Activated T-cell treated with anti-CD3 and anti-CD28 coated beads for 1 hour (primary cell): ENCODE data around the gene DIAPH3.
"Not testable (repeated sequence)": the region's sequence is repeated elsewhere in the genome, so short reads cannot be mapped to it uniquely, and the experiment has no call there.

Experiments
- DNase-seq: peaks from one replicate; pipeline ENCODE4 v3.0.0-alpha.2; 2020; ENCODE audit warnings: low read depth

DIAPH3 gene

DNA sequence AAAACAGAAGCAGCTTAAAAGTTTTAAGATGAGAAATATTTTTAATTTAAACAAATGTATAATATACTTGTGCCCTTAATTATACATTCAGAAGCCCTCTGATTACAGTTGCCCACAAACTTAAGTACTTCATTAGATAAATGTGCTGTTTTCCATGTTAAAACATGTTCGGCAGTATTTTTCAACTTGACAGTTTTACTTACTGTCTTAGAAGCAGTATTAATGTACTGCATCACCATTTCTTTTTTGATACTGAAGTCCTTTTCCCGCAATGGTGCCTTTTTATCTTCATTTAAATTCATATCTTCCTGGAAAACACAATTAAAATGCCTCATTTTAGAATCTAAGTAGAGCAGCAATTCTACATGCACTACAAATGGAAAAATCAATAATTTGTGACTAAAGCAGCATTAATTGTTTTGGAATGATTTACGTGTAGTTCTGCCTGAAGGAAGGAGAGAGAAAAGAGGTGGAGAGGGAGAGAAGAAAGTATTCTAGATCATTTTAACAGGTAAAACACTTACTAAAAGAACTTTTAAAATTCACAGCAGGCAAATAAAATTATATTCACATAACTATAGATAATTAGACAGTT, 70.2 kb downstream of the DIAPH3 start:
- no peak for DNase-seq

DNA sequence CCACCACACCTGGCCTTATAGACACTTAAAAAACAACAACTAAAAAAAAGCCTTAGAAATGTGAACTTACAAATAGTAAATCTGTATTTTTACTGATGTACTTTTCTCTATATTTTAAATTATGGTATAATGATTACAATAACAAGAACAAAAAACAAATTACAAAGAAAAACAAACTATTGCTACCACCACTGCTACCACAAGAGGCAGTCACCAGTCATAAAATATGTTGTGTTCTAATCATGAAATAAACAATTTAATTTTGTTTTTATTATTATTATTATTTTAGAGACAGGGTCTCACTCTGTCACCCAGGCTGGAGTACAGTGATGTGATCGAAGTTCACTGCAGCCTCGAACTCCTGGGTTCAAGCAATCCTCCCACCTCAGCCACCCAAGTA, 72.2 kb downstream of the DIAPH3 start:
- DNase-seq: no peak

DNA sequence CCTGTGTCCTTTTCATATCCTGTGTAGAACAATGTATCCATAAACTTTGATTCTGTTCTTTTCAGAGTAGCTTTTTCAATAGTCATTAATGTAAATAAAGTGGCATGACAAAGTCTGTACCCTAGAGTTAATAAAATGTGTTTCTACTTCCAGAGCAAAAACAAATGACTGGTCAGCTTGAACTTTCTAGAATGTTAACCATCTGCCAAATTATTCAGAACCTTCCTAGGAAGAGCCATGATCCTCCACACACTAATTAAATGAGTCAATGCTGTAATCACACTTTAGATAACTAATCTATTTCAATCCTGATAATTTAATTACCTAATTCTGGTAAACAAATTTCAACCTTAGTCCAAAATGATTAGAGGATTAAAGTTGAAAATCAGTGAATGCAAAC, 73.2 kb downstream of the DIAPH3 start:
- no peak for DNase-seq

DNA sequence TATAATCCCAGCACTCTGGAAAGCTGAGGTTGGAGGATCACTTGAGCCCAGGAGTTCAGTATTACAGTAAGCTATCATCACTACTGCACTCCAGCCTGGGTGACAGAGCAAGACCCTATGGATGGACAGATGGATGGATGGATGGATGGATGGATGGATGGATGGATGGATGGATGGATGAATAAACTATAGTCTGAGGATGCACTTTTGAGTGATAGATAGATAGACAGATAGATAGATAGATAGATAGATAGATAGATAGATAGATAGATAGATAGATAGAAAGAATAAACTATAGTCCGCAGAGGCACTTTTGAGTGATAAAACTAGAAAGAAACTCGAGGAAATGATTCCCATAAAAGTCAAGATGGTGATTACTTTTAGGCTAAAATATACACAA, 79.9 kb downstream of the DIAPH3 start:
- not testable (repeated sequence) for DNase-seq

DNA sequence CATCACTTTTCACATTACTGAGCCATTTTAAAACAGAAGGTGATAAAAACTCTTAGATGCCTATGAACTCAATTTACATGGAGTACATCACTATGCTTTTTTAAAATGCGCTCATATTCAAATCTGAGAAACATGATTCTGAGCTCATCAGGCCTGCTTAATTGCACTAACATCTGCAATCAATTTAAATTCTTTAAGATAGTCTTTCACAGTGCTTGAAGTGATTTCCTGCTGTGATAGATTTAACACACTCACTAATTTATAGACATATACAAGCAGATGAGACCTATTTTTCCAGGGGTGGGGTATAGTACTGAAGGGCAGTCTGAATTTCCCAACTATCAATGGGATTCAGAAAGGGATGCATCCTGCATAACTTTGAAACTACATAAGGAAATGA, 82.9 kb downstream of the DIAPH3 start:
- no peak for DNase-seq

DNA sequence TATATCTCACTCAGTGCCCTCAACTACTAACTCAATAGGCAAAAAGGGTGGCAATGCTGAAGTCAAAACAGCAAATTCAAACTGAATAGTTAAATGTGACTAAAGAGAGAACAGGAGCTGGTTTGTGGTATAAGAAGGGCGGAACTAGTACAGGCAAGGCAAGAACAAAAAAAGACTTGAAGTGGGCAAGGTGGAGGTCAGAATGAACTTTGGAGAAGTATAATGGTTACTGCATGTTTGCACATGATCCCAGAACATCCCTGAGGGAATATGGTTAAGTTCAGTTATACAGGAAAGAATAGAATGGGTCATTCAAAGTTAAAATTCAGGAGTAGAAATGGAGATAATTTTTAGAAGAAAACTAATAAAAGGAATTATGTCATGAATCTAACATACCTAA, 85.5 kb downstream of the DIAPH3 start:
- DNase-seq: no peak

DNA sequence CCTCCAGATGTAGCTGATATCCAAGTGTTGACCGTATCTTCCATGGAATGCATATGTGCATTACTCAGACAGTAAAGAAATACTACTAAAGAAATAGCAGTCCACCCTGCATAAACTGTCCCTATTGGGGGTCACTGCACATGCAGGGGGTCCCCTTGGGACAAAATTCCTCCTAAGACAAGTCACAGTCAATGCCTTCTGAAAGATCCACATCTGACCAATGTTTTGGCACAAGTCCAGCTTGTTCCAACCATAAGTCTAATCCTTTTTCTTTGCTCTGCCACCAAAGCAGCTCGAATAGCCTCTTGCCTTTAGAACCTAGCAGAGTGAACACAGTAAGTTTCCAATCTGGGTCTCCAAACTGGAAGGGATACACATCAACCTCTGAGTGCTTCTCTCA, 87.9 kb downstream of the DIAPH3 start:
- no peak for DNase-seq

DNA sequence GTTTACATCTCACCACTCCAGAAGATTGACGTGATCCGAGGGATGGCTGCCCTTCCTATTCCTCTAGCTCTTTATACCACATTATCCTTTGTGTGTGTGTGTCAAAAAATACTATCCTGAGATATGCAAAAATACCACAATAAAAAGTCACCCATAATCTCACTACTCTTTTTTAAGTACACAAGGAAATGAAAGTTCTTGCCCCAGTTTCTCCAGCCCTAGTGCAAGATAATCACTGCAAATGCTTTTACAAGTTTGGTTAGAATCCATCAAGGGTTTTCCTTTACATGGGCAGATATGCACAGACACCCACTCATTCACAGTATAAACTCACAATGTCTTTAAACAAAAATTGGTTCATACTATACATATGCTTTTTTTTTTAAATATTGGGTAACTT, 89.3 kb downstream of the DIAPH3 start:
- no peak for DNase-seq

DNA sequence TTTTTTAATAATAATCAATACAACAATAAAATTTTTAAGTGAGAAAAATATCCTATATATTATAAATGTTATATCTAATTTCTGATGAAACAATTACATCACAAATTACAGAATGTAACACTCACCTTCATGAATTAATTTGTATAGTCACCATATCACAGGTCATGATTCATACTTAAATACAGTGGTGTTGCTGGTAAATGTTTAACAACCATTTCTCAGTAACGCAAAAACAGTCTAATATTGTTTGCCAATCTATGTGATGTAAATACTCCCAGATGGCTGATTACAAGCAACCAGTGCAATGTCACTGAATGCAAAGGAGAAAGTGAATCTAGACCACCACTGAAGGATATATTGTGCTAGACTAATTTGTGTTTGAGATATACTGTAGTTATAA, 97.5 kb downstream of the DIAPH3 start:
- DNase-seq: no peak

DNA sequence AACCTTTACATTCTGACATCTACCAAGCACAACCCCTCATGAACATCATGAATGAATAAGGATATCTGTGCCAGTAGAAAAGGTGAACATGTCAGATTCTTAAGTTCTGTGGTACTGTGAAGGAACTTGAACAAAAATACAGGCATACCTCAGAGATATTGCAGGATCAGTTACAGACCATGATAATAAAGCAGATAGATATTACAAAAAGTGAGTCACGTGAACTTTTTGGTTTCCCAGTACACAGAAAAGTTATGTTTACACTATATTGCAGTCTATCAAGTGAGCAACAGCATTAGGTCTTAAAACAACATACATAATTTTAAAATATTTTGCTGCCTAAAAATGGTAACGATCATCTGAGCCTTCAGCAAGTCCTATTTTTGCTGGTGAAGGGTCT, 101.2 kb downstream of the DIAPH3 start:
- no peak for DNase-seq

DNA sequence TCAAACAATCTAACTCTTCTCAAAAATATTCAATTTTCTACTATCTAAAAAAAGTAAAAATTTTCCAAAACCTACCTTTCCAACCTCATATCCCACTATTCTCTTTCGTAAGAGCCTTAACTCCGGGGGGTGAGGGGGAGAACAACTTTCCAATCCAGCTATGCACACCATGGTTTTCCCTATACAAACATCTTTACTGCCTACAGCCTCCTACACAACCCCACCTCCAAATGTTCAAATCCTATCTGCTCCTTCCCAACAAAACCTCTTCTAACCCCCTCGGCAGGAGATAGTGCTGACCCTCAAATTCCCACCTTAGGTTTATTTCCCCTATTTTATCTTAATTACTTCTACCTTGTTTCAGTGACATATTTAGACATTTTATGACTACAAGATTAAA, 102.0 kb downstream of the DIAPH3 start:
- DNase-seq: no peak

DNA sequence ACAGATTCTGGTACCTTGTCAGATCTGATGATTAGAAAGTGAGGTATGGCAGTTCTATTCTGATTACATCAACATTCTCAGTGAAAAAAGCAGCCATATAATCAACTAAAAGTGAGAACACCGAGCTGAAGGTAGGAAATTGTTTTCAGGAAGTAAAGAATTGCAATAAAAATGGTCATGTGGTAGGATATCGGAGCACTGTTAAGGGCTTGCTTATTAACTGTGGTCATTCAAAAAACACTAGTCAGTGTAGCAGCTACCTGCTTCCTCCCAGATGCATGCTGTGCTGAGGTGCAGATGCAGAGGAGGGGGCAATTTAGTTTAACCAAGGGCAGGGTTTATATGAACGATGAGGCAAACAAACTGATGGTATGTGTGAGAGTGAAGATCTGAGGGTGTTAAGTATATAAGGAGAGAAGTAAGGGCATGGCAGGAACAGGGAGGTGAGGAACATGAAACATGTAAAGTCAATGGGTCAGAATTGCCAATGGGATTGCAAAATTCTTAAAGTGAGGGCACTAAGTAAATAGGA, 111.9 kb downstream of the DIAPH3 start:
- no peak for DNase-seq

DNA sequence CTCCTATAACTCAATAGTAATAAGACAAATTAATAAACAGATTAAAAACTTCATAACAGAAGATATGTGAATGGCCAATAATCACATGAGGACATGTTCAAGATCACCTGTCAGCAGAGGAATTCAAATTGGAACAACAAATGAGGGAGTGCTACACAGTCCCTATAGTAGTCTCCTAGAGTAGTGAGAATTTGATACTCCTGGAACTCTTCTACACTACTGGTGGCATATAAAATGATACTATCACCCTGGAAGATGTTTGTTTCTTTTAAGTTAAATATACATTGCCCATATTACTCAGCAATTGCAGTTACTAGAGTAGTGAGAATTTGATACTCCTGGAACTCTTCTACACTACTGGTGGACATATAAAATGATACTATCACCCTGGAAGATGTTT, 115.4 kb downstream of the DIAPH3 start:
- DNase-seq: not testable (repeated sequence)

DNA sequence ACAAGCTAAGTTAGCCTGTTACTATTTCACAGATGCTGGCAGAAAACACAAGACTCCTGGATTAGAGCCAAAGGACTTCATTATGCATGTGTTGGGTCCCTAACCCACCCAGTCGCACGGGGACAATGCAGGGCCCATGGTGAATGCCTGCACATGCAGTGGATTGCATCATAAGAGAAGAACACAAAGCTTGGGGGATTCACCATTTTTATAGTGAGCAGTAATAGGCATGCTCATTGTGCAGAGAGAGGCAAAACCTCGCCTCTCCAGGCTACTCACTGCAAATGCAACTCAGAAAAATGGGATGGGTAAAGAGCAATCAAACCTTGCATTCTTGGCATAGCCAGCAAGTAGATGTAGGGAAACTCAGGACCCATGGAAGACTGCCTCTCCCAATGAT, 115.8 kb downstream of the DIAPH3 start:
- DNase-seq: no peak

DNA sequence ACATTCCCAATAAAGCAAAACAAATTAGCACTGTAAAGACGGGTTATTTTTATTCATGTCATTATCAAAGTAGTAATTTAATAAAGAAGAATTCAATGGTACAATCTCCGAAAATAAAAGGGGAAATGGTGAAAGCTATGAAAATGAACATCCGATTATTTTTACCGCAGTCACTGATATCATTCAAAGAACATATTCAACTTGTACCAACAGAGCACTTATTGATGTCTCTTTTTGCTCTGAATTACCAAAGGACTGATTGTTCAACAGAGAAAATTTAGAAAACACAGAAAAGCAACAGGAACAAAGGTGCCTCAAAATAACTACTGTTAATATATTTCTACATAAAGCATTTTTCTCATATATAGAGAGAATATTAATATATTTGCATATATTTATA, 119.4 kb downstream of the DIAPH3 start:
- no peak for DNase-seq

DNA sequence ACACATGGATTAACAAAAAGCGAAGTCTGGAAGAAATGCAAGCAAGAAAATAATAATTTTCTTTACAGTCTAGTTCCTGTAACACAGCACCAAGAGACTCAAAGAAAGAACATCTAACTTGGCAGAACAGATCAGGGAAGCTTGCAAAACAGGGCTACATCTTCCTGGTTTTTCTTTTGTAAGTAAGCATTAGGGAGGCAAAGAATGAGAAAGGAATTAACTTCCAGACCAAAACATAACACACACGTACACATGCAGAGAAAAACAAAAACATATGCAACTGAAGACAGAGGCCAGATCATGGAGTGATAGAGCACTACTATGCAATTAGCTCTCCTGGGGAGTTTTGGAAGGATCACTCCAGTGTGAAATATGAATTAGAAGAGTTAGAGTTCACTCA, 120.5 kb downstream of the DIAPH3 start:
- no peak for DNase-seq

DNA sequence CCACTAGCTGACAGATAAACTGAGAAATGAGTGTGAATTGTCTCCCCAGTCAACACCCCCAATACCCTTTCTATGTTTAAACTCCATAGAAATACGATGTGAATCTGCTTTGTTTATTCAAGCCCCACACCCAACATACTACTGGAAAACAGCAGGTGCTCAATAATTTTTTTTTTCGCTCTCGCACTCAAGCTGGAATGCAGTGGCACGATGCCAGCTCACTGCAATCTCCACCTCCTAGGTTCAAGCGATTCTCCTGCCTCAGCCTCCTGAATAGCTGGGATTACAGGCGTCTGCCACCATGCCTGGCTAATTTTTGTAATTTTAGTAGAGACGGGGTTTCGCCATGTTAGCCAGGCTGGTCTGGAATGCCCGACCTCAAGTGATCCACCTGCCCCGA, 123.1 kb downstream of the DIAPH3 start:
- DNase-seq: not testable (repeated sequence)

DNA sequence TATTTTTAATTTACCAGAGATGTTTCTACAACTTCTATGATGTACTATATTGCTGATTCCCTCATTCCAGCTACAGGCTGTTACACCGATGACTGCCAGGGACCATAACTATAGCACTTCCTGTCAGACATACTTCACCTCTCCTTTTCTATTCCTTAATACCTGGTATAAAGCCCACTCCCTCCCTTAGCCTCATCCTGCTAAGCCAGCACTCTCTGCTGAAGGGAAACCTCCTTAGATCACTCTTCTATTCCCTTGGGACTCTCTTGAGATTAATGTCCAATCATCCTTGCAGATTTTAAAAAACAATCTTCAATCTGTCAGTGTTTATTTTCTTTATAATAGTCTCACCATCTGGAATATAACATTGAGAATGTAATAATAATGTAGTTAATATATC, 127.9 kb downstream of the DIAPH3 start:
- DNase-seq: no peak

DNA sequence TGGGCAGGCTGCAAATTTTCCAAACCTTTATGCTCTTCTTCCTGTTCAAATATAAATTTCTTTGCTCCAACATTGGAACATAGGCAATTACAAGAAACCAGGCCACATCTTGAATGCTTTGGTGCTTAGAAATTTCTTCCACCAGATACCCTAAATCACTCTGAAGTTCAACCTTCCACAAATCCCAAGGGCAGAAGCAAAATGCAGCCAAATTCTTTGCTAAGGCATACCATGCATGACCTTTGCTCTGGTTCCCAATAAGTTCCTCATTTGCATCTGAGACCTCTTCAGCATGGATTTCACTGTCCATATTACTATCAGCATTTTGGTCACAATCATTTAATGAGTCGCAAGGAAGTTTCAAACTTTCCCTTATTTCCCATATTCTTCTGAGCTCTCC, 130.9 kb downstream of the DIAPH3 start:
- no peak for DNase-seq

DNA sequence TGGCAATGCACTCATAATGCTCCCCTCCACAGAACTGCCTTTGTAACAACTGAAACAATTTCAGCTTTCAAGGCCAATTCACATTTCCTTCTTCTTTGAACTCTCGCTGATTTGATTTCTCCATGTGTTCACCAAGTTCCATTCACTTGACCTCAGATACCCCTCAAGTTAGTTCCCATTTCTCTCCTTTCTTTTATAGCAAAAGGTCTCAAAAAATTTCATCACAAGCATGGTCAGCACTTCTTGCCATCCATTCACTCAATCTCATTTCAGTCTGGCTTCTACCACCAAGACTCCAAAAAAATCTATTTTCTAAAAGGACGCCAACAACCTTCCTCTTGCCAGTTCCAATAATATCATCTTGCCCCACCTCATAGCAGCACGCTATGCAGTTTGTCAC, 135.7 kb downstream of the DIAPH3 start:
- DNase-seq: no peak

DNA sequence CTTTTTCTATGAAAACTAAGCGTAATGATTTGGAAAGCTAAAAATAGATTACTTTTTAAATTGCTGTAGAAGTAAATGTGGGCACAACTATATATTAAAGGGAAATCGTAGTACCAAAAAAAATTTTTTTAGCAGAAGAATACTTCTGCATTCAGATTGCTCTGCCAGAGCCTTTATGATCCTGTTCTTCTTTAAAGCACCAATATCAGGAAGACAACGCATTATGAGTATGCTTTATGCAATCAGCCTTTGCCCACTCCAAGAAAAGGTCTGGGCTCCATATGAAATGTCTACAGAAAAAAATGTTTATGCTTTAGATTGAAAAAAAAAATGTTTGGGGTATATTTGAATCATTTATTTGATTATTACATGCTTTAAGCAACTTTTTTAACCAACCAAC, 137.4 kb downstream of the DIAPH3 start:
- DNase-seq: no peak

DNA sequence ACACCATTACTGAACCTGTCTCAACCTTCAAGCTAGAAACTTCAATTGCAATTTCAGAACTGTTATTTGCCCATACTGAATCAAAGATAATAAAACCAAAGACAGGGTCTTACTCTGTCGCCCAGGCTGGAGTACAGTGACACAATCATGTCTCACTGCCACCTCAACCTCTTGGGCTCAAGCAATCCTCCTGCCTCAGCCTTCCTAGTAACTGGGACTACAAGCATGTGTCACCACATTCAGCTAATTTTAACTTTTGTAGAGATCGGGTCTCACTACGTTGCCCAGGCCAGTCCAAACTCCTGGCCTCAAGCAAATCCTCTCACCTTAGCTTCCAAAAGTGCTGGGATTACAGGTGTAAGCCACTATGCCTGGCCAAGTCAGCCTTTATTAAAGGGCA, 143.4 kb downstream of the DIAPH3 start:
- DNase-seq: no peak

DNA sequence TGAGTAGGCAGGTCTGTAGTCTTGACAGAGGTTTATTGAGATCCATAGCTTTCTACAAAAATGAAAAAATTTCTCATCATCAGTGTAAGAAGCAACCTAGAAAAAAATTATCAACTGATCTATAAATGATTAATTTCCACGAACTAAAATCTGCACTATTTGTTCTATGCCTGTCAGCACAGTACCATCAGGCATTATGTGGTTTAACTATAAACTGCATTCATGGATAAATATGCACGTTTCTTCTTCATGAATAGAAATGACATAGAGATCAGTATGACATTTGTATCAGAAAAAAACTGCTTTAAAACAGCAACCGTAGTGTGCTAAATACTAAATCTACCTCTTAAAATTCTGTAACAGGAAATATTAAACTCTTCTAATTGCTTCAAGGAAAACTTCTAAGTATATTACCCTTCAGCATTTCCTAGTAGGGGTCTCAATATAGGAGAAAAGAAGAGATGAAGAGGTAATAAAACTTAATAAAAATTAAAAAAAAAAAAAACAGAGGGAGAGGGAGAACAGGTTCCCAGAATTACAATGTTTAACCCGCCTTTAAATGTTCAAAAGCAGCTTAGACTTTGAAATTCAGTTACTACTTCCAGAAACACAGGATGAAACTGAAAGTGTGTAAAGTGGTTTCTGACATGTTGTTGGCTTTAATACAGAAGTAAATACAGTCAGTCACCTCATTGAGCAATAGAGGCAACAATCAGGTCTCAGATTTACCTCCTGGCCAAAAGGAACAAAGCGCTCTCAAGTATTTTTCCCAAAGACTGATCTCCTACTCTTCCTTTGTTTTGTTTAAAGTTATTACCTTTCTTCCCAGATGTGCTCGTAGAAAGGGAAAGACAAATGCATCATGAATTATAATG, 144.4 kb downstream of the DIAPH3 start:
- DNase-seq: no peak

DNA sequence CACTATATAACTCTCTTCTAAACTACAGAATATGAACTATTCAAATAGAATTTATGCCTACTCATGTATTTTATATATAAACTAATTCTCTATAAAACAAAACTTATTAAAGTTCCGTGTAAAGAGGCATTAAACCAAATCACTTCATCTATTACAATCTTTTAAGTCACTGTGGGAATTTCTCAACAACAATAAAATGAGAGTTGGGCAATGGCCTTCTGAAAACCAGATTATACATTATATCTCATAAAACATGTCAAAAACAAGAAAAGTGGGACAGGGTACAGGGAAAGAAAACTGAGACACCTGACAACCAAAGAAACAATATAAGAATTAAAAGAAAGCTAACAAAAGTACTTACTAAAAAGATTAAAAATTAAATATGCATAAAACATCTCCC, 145.2 kb downstream of the DIAPH3 start:
- DNase-seq: no peak
